ENCODE data around the gene TMCO6. TPM values are rescaled to one million over a fixed set of nuclear protein-coding genes. Genes with fewer than 3 reads are reported as not detected.

TMCO6 gene
- total and polyA plus RNA-seq, 9 of the 15 experiments (the other 6 are each of a cell fraction or from before 2014, with no cell fraction given): 3.4 to 46.4 (median 16.7) TPM

DNA sequence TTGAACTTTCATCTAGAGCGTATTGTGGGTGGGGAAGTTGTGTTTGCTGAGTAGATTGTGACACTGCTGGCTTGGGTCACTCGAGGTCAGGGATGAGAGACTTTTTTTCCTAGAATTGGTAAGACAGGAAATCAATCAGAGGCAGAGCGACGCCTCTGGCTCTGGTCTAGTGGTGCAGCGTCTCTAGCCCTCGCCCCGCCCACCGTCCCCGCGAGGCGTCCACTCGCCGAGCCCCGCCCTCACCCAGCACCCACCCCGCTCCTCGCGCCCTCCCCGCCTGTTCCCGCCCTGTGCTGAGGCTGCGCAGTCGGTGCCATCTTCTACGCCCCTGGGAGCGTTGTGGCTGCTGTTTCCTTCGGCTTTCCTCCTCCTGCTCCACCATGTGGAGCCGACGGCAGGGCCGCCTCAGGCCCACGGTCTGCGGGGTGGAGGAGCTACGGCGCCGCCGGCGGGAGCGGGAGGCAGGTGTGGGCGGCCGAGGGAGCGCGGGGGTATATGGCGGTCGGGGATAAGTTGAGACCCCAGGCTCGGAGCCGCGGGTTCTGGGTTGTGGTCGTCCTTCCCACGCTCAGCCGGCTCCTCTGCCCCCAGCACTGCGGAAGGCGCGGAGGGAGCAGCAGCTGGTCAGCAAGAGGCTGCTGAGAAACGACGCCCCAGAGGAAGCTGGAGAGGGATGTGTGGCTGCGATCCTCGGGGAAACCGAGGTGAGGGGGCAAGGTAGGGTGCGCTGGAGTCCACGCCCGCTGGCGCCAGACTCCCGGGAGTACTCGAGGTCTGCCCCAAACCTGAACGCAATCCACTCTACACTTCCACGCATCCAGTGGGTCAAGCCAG is at the start of gene TMCO6 (continued):
- TF ChIP-seq TARDBP (IDR thresholded peaks at IDR 0.05): no peak
- no peak for TF ChIP-seq SLC30A9 (CRISPR knock-in tag; IDR thresholded peaks at IDR 0.05)
- TF ChIP-seq MNT (conservative IDR thresholded peaks at IDR 0.05): peak; percentile 61 to 85
- peak; percentile 59 for TF ChIP-seq PCBP1 (IDR thresholded peaks at IDR 0.05; ENCODE audit: low read depth, low read length, poor library complexity, severe bottlenecking)
- TF ChIP-seq ZMIZ1 (IDR thresholded peaks at IDR 0.05; ENCODE audit: low read depth in 2 of 2, low read length in 2 of 2): no peak
- no peak for TF ChIP-seq ZNF695 (CRISPR knock-in tag; IDR thresholded peaks at IDR 0.05)
- TF ChIP-seq, protein P1, sequence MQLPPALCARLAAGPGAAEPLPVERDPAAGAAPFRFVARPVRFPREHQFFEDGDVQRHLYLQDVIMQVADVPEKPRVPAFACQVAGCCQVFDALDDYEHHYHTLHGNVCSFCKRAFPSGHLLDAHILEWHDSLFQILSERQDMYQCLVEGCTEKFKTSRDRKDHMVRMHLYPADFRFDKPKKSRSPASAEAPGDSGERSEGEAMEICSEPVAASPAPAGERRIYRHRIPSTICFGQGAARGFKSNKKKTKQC (CRISPR knock-in tag; IDR thresholded peaks at IDR 0.05): peak; percentile 23; the same call in 1 of the 2 replicates
- no peak for TF ChIP-seq PYGO2 (tag; IDR thresholded peaks at IDR 0.05)
- TF ChIP-seq SMC3 (conservative IDR thresholded peaks at IDR 0.05; ENCODE audit: insufficient read depth, low read depth, low read length): peak; percentile 24; the same call in 1 of the 2 replicates
- peak; percentile 54; the same call in 1 of the 2 replicates for TF ChIP-seq MYNN (IDR thresholded peaks at IDR 0.05)
- no peak for TF ChIP-seq MYNN (CRISPR knock-in tag; IDR thresholded peaks at IDR 0.05)
- TF ChIP-seq RNF219 (CRISPR knock-in tag; IDR thresholded peaks at IDR 0.05): no peak
- TF ChIP-seq, protein P2, sequence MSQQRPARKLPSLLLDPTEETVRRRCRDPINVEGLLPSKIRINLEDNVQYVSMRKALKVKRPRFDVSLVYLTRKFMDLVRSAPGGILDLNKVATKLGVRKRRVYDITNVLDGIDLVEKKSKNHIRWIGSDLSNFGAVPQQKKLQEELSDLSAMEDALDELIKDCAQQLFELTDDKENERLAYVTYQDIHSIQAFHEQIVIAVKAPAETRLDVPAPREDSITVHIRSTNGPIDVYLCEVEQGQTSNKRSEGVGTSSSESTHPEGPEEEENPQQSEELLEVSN (IDR thresholded peaks at IDR 0.05; ENCODE audit: borderline replicate concordance in 1 of 2, extremely low read depth in 1 of 2, insufficient read depth in 1 of 2, insufficient read length in 1 of 2, low read depth in 1 of 2, low read length in 1 of 2, poor library complexity in 1 of 2, severe bottlenecking in 1 of 2): peak; percentile 76 to 90
- peak; percentile 87 for TF ChIP-seq NCOA1 (IDR thresholded peaks at IDR 0.05; ENCODE audit: low read depth)
- TF ChIP-seq ZNF217 (CRISPR knock-in tag; IDR thresholded peaks at IDR 0.05): no peak

Data from K562 (cell line).